Measurements from ENCODE around the gene NAA30. TPM values are rescaled to one million over a fixed set of nuclear protein-coding genes. Genes with fewer than 3 reads are reported as not detected.

NAA30 gene
- total RNA-seq, 1 experiment from 2014 or later: 34.6 TPM

GRCh38 chr14:57402173-57402852 is 11.9 kb downstream of the NAA30 start:
- H3K9ac ChIP-seq (ENCODE audit: low read length): no peak overlapping the region
- H3K4me3 ChIP-seq (ENCODE audit: low read length): no peak overlapping the region
- H3K9me3 ChIP-seq (ENCODE audit: low read length): no peaks in the 10 kb centered on the region
- H3K79me2 ChIP-seq (ENCODE audit: low read length): peaks cover 73% of the 10 kb centered on the region
- no peaks in the 10 kb centered on the region for H3K27me3 ChIP-seq (ENCODE audit: low read length)
- H4K20me1 ChIP-seq (ENCODE audit: insufficient read depth, low read depth, low read length): no peaks in the 10 kb centered on the region
- H3K36me3 ChIP-seq (ENCODE audit: insufficient read depth, low read length): peaks cover 36% of the 10 kb centered on the region; the same call in 1 of the 2 replicates
- no peak overlapping the region for H3K27ac ChIP-seq (ENCODE audit: low read length)
- no peak for DNase-seq
- H2AFZ ChIP-seq (ENCODE audit: low read length): no peak overlapping the region
- H3K9me2 ChIP-seq (replicated peaks; ENCODE audit: insufficient read depth, low read length): no peaks in the 10 kb centered on the region
- no peak overlapping the region for H3K4me2 ChIP-seq (ENCODE audit: low read depth, low read length, poor library complexity, severe bottlenecking)
- peaks cover 1% of the 10 kb centered on the region; the same call in 1 of the 2 replicates for H3K4me1 ChIP-seq (ENCODE audit: low read length)

DNA sequence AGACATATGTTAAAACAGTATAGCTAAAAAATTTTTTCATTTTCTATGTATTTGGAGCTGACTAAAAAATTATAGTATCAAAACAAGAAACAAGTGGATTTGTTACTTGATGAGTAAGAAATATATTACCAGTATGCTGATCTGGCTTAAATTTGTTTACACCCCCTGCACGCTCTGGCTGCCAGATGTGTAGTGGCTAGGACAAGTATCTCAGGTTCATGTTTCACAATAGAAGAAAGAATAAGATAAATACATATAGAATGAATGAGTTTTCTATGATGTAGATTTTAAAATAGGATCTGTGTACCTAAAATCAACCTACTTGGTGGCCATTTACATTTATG is 13.1 kb downstream of the NAA30 start:
- Histone ChIP-seq H3K4me3 (ENCODE audit: low read length) (no peak overlapping the region), H2AFZ (ENCODE audit: low read length) (no peak overlapping the region), H3K79me2 (ENCODE audit: low read length) (peaks cover 78% of the 10 kb centered on the region), H3K36me3 (ENCODE audit: insufficient read depth, low read length) (peaks cover 40% of the 10 kb centered on the region; the same call in 1 of the 2 replicates), H4K20me1 (ENCODE audit: insufficient read depth, low read depth, low read length) (peaks cover 2% of the 10 kb centered on the region; the same call in 1 of the 2 replicates), H3K27ac (ENCODE audit: low read length) (no peak overlapping the region), H3K4me2 (ENCODE audit: low read depth, low read length, poor library complexity, severe bottlenecking) (no peak overlapping the region), H3K9me3 (ENCODE audit: low read length) (no peaks in the 10 kb centered on the region), H3K9ac (ENCODE audit: low read length) (no peak overlapping the region), H3K9me2 (replicated peaks; ENCODE audit: insufficient read depth, low read length) (no peaks in the 10 kb centered on the region), H3K27me3 (ENCODE audit: low read length) (no peaks in the 10 kb centered on the region), H3K4me1 (ENCODE audit: low read length) (peaks cover 9% of the 10 kb centered on the region)
- no peak for DNase-seq

DNA sequence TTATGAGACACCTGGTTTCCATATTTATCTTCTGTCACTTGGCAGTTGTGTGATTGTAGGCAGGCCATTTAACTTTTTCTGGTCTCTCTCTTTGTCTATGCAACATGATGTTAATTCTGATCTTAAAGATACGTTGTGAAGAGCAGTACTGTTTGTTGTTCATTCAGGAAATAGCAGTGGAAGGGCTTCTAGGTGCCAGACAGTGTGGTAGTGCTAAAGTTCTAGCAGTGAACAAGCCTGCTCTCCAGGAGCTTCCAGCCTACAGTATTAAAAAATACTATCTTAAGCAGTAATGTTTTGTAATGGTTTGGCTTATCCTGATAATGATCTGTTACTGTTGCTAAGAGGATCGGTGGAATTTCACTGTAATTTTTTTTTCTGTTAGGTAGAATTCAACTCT is 15.2 kb downstream of the NAA30 start:
- Histone ChIP-seq H3K4me2 (ENCODE audit: low read depth, low read length, poor library complexity, severe bottlenecking) (no peak overlapping the region), H3K36me3 (ENCODE audit: insufficient read depth, low read length) (peaks cover 41% of the 10 kb centered on the region), H3K27ac (ENCODE audit: low read length) (no peak overlapping the region), H3K4me1 (ENCODE audit: low read length) (peaks cover 9% of the 10 kb centered on the region), H3K9me3 (ENCODE audit: low read length) (no peaks in the 10 kb centered on the region), H4K20me1 (ENCODE audit: insufficient read depth, low read depth, low read length) (peaks cover 5% of the 10 kb centered on the region; the same call in 1 of the 2 replicates), H2AFZ (ENCODE audit: low read length) (no peak overlapping the region), H3K9me2 (replicated peaks; ENCODE audit: insufficient read depth, low read length) (no peaks in the 10 kb centered on the region), H3K79me2 (ENCODE audit: low read length) (peaks cover 65% of the 10 kb centered on the region), H3K27me3 (ENCODE audit: low read length) (no peaks in the 10 kb centered on the region), H3K4me3 (ENCODE audit: low read length) (no peak overlapping the region), H3K9ac (ENCODE audit: low read length) (no peak overlapping the region)
- no peak for DNase-seq

GRCh38 chr14:57408037-57408436 is 17.7 kb downstream of the NAA30 start:
- no peak for DNase-seq

GRCh38 chr14:57408634-57409033 is 18.2 kb downstream of the NAA30 start:
- H3K4me3 ChIP-seq (ENCODE audit: low read length): no peak overlapping the region

More at GRCh38 chr14:57408037-57408436, 17.7 kb downstream of the NAA30 start:
- Histone ChIP-seq H3K27ac (ENCODE audit: low read length) (no peak overlapping the region), H3K4me1 (ENCODE audit: low read length) (peaks cover 9% of the 10 kb centered on the region), H3K4me2 (ENCODE audit: low read depth, low read length, poor library complexity, severe bottlenecking) (no peak overlapping the region), H3K36me3 (ENCODE audit: insufficient read depth, low read length) (peaks cover 44% of the 10 kb centered on the region), H3K9me2 (replicated peaks; ENCODE audit: insufficient read depth, low read length) (no peaks in the 10 kb centered on the region), H3K9me3 (ENCODE audit: low read length) (no peaks in the 10 kb centered on the region), H3K9ac (ENCODE audit: low read length) (no peak overlapping the region), H3K79me2 (ENCODE audit: low read length) (peaks cover 43% of the 10 kb centered on the region), H4K20me1 (ENCODE audit: insufficient read depth, low read depth, low read length) (peaks cover 8% of the 10 kb centered on the region; the same call in 1 of the 2 replicates), H2AFZ (ENCODE audit: low read length) (no peak overlapping the region), H3K4me3 (ENCODE audit: low read length) (no peak overlapping the region), H3K27me3 (ENCODE audit: low read length) (no peaks in the 10 kb centered on the region)

GRCh38 chr14:57412341-57412740 is 22.0 kb downstream of the NAA30 start:
- no peak for DNase-seq
- H3K9me3 ChIP-seq (ENCODE audit: low read length): no peaks in the 10 kb centered on the region
- H3K4me2 ChIP-seq (ENCODE audit: low read depth, low read length, poor library complexity, severe bottlenecking): no peak overlapping the region
- H3K4me1 ChIP-seq (ENCODE audit: low read length): peaks cover 8% of the 10 kb centered on the region
- H3K27me3 ChIP-seq (ENCODE audit: low read length): no peaks in the 10 kb centered on the region
- H3K9me2 ChIP-seq (replicated peaks; ENCODE audit: insufficient read depth, low read length): no peaks in the 10 kb centered on the region
- H4K20me1 ChIP-seq (ENCODE audit: insufficient read depth, low read depth, low read length): peaks cover 15% of the 10 kb centered on the region; the same call in 1 of the 2 replicates
- peaks cover 9% of the 10 kb centered on the region for H3K79me2 ChIP-seq (ENCODE audit: low read length)
- no peak overlapping the region for H3K9ac ChIP-seq (ENCODE audit: low read length)
- no peak overlapping the region for H3K4me3 ChIP-seq (ENCODE audit: low read length)
- no peak overlapping the region for H2AFZ ChIP-seq (ENCODE audit: low read length)
- peaks cover 31% of the 10 kb centered on the region for H3K36me3 ChIP-seq (ENCODE audit: insufficient read depth, low read length)
- no peak overlapping the region for H3K27ac ChIP-seq (ENCODE audit: low read length)

More at GRCh38 chr14:57408634-57409033, 18.2 kb downstream of the NAA30 start:
- Histone ChIP-seq H3K27ac (ENCODE audit: low read length) (no peak overlapping the region), H3K27me3 (ENCODE audit: low read length) (no peaks in the 10 kb centered on the region), H3K9me2 (replicated peaks; ENCODE audit: insufficient read depth, low read length) (no peaks in the 10 kb centered on the region), H3K9ac (ENCODE audit: low read length) (no peak overlapping the region), H3K36me3 (ENCODE audit: insufficient read depth, low read length) (peaks cover 39% of the 10 kb centered on the region), H3K79me2 (ENCODE audit: low read length) (peaks cover 37% of the 10 kb centered on the region), H3K9me3 (ENCODE audit: low read length) (no peaks in the 10 kb centered on the region), H2AFZ (ENCODE audit: low read length) (no peak overlapping the region), H4K20me1 (ENCODE audit: insufficient read depth, low read depth, low read length) (peaks cover 8% of the 10 kb centered on the region; the same call in 1 of the 2 replicates), H3K4me1 (ENCODE audit: low read length) (peaks cover 9% of the 10 kb centered on the region), H3K4me2 (ENCODE audit: low read depth, low read length, poor library complexity, severe bottlenecking) (no peak overlapping the region)
- no peak for DNase-seq

DNA sequence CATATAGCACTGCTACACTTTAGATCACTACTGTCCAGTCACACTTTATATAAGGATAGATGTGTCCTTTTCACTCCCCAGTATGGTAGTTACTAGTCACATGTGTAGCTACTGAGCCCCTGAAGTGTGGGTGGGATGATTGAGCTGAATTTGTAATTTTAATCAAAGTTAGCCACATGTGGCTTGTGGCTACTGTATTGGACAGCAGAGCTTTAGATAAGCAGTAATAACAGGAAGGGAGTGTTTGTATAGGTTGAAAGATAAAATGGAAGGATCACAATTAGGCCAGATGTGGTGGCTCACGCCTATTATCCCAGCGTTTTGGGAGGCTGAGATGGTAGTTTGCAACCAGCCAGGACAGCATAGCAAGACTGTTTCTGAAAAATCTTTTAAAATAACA is 23.5 kb downstream of the NAA30 start:
- Histone ChIP-seq H3K9me3 (ENCODE audit: low read length) (no peaks in the 10 kb centered on the region), H3K4me3 (ENCODE audit: low read length) (no peak overlapping the region), H3K4me1 (ENCODE audit: low read length) (no peaks in the 10 kb centered on the region), H3K9ac (ENCODE audit: low read length) (no peak overlapping the region), H3K4me2 (ENCODE audit: low read depth, low read length, poor library complexity, severe bottlenecking) (no peak overlapping the region), H4K20me1 (ENCODE audit: insufficient read depth, low read depth, low read length) (peaks cover 11% of the 10 kb centered on the region; the same call in 1 of the 2 replicates), H3K27me3 (ENCODE audit: low read length) (no peaks in the 10 kb centered on the region), H3K36me3 (ENCODE audit: insufficient read depth, low read length) (peaks cover 23% of the 10 kb centered on the region), H3K9me2 (replicated peaks; ENCODE audit: insufficient read depth, low read length) (no peaks in the 10 kb centered on the region), H3K27ac (ENCODE audit: low read length) (no peak overlapping the region), H2AFZ (ENCODE audit: low read length) (no peak overlapping the region), H3K79me2 (ENCODE audit: low read length) (no peaks in the 10 kb centered on the region; the same call in 1 of the 2 replicates)
- no peak for DNase-seq

DNA sequence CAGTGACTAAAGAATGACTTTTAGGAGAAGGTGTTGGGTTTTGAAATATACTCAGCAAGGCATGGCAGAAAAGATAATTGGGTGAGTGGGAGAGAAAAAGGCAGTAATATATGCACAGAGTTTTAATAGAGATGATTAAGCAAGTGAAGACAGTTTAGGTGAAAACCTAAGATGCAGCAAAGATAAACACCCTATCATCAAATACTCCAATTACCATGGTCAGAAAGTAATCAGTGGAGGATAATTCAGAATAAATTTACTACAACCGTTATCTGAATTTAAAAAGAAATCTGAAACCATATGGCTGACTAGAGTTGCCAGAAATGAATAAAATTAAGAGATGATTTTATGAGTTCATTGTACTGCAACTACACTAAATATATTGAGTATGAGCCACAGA is 26.8 kb downstream of the NAA30 start:
- Histone ChIP-seq H3K79me2 (ENCODE audit: low read length) (no peaks in the 10 kb centered on the region), H3K4me1 (ENCODE audit: low read length) (no peaks in the 10 kb centered on the region), H3K36me3 (ENCODE audit: insufficient read depth, low read length) (no peaks in the 10 kb centered on the region), H3K27ac (ENCODE audit: low read length) (no peak overlapping the region), H3K4me3 (ENCODE audit: low read length) (no peak overlapping the region), H3K4me2 (ENCODE audit: low read depth, low read length, poor library complexity, severe bottlenecking) (no peak overlapping the region), H3K27me3 (ENCODE audit: low read length) (no peaks in the 10 kb centered on the region), H3K9me3 (ENCODE audit: low read length) (no peaks in the 10 kb centered on the region), H3K9ac (ENCODE audit: low read length) (no peak overlapping the region), H3K9me2 (replicated peaks; ENCODE audit: insufficient read depth, low read length) (no peaks in the 10 kb centered on the region), H4K20me1 (ENCODE audit: insufficient read depth, low read depth, low read length) (peaks cover 7% of the 10 kb centered on the region; the same call in 1 of the 2 replicates), H2AFZ (ENCODE audit: low read length) (no peak overlapping the region)
- no peak for DNase-seq

Measured in Karpas-422 (cell line).